MCF 10A (cell line): Measurements from ENCODE around the gene COL25A1. TPM values are rescaled to one million over a fixed set of nuclear protein-coding genes. Genes with fewer than 3 reads are reported as not detected.
A peak's percentile ranks its signal among the peaks of the same experiment; 100 is the strongest.

Experiments used
- BruUV-seq: library from RNA; stranded (reverse); fragments of 400-500 nt; replicated peaks from 2 replicates; lab custom pipeline; 2021; lab: Mats Ljungman, UMichigan
- CTCF ChIA-PET: fragments of 300-600 bp; sonication (Branson Sonifier 250); formaldehyde crosslinking; extraction: SDS; loops from one replicate; lab custom pipeline; 2021; ENCODE audit warnings: antibody characterized with exemption, inconsistent platforms; lab: Yijun Ruan, JAX
- POLR2A ChIA-PET: fragments of 300-600, 350-650 bp; sonication (Branson Sonifier 250); formaldehyde crosslinking; extraction: SDS; loops from one replicate; lab custom pipeline; 2020; ENCODE audit warnings: antibody characterized with exemption, inconsistent platforms; lab: Yijun Ruan, JAX
- DNase-seq: peaks from one replicate; pipeline ENCODE4 v3.0.0-alpha.2; 2018; ENCODE audit not compliant: unreplicated experiment
- H3K27ac Mint-ChIP-seq: one replicate; pipeline ENCODE4 v1.8.0; 2022; ENCODE audit warnings: mild to moderate bottlenecking, low read depth, mixed read lengths; ENCODE audit not compliant: unreplicated experiment
- H3K27me3 Mint-ChIP-seq: one replicate; pipeline ENCODE4 v1.8.0; 2022; ENCODE audit warnings: mixed read lengths; ENCODE audit not compliant: insufficient read depth, unreplicated experiment
- H3K36me3 Mint-ChIP-seq: one replicate; pipeline ENCODE4 v1.8.0; 2022; ENCODE audit warnings: mild to moderate bottlenecking, moderate library complexity, mixed read lengths; ENCODE audit not compliant: insufficient read depth, unreplicated experiment
- H3K4me1 Mint-ChIP-seq: one replicate; pipeline ENCODE4 v1.8.0; 2022; ENCODE audit warnings: mixed read lengths; ENCODE audit not compliant: insufficient read depth, unreplicated experiment
- H3K4me3 Mint-ChIP-seq: one replicate; pipeline ENCODE4 v1.8.0; 2022; ENCODE audit warnings: mild to moderate bottlenecking, moderate library complexity, mixed read lengths; ENCODE audit not compliant: unreplicated experiment
- H3K9me3 Mint-ChIP-seq: one replicate; pipeline ENCODE4 v1.8.0; 2022; ENCODE audit warnings: mixed read lengths; ENCODE audit not compliant: unreplicated experiment
- intact Hi-C: fragments of 100-400 bp; cut with micrococcal nuclease; formaldehyde crosslinking; loops from 2 replicates; pipeline ENCODE4 v1.14.1; 2022
- total RNA-seq: library from RNA; stranded (reverse); gene quantifications from 2 replicates; pipeline ENCODE4 v1.2.3, GENCODE V29; 2022
- TF ChIP-seq, protein P1 (sequence below): fragments of 200-600 bp; IDR thresholded peaks from one replicate; pipeline ENCODE4 v1.8.0; 2022; ENCODE audit warnings: antibody characterized with exemption, mild to moderate bottlenecking; ENCODE audit not compliant: unreplicated experiment

COL25A1 gene
- total RNA-seq, 1 experiment from 2014 or later = not detected

DNA sequence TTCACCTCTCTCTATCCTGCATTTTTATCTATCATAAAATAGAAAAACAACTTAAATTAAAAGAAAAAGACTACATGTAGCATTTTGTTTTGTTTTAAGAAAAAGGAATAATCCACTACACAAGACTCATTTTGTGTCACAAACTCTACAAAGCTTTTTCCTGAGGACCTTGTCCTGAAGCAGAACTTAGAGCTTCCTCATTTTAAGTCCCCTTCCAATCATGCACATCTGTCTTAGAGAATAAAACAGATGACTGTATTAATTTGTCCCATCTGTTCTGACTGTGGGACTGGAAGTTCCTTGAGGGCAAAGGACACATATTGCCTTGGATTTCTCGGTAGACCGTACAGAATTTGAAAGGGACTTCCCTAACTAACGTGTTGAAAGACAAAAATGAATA lies 218.5 kb downstream of the COL25A1 start:
- no peaks in the 10 kb centered on the region for H3K9me3 Mint-ChIP-seq
- H3K27me3 Mint-ChIP-seq = no peaks in the 10 kb centered on the region
- DNase-seq = no peak
- BruUV-seq = no TSS peak
- intact Hi-C loops = no loop called here
- no peaks in the 10 kb centered on the region for H3K36me3 Mint-ChIP-seq
- H3K27ac Mint-ChIP-seq = no peak overlapping the region
- CTCF ChIA-PET = interaction anchor here (1.0 kb wide), 1 partner anchor 9 kb away, joined by 3 read pairs; no protein-coding TSS in a partner anchor
- no peak overlapping the region for H3K4me3 Mint-ChIP-seq
- TF ChIP-seq, protein P1, sequence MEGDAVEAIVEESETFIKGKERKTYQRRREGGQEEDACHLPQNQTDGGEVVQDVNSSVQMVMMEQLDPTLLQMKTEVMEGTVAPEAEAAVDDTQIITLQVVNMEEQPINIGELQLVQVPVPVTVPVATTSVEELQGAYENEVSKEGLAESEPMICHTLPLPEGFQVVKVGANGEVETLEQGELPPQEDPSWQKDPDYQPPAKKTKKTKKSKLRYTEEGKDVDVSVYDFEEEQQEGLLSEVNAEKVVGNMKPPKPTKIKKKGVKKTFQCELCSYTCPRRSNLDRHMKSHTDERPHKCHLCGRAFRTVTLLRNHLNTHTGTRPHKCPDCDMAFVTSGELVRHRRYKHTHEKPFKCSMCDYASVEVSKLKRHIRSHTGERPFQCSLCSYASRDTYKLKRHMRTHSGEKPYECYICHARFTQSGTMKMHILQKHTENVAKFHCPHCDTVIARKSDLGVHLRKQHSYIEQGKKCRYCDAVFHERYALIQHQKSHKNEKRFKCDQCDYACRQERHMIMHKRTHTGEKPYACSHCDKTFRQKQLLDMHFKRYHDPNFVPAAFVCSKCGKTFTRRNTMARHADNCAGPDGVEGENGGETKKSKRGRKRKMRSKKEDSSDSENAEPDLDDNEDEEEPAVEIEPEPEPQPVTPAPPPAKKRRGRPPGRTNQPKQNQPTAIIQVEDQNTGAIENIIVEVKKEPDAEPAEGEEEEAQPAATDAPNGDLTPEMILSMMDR = no peak
- POLR2A ChIA-PET = no interaction called here
- peaks cover 10% of the 10 kb centered on the region for H3K4me1 Mint-ChIP-seq

DNA sequence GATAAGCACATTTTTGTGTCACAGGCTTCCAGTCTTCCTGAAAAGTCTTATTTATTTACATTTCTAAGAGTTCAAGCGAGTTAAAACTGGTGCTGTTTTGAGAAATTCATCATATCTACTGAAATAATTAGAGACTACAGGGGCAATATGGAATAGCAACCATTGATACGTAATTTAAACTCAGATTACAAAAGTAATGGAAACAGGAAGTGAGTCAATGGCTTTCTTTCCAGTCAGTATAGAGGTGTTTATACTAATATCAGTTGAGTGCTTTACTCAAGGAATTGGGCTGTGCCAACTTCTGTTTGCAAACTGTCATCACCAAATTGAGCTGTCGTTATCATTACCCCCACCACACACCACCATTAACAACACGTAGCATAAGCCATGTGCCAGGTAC lies 222.7 kb downstream of the COL25A1 start:
- Mint-ChIP-seq H3K4me3 (peak overlapping the region; percentile 19), H3K27ac (peak overlapping the region; percentile 58), H3K4me1 (peaks cover 15% of the 10 kb centered on the region), H3K36me3 (no peaks in the 10 kb centered on the region), H3K27me3 (no peaks in the 10 kb centered on the region), H3K9me3 (no peaks in the 10 kb centered on the region)
- ChIA-PET CTCF (interaction anchor here (0.5 to 1.2 kb wide), 2 partner anchors 129 to 245 kb away, joined by 3 read pairs; no protein-coding TSS in a partner anchor), POLR2A (interaction anchor here (0.5 to 1.6 kb wide), 3 partner anchors 31 to 603 kb away, joined by 3 to 4 read pairs (median 3); no protein-coding TSS in a partner anchor)
- DNase-seq = peak; percentile 34
- no TSS peak for BruUV-seq
- intact Hi-C loops = loop anchor here (5.0 to 10.0 kb wide), 3 partner anchors 85 to 247 kb away; no protein-coding TSS in a partner anchor
- TF ChIP-seq, protein P1 = no peak

DNA sequence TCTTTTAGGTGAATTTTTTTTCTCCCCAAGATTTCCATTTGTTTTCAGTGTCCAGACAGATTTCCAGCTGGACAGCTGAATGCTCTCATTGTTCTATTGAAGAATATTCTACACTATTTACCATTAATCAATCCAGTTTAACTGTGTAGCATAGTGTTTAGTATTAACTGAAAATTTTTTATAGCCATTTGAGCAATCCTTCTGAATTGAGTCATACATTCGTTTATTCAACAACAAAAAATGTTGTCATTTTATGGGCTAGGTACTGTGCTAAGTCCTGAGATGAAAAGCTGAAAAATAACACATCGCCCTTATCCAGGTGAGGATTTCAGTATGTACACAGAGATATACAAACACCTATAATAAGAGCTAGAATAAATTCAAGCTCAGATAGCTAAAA lies 223.3 kb downstream of the COL25A1 start:
- peak overlapping the region; percentile 58 for H3K27ac Mint-ChIP-seq
- peak; percentile 30 for DNase-seq
- no peaks in the 10 kb centered on the region for H3K27me3 Mint-ChIP-seq
- peak overlapping the region; percentile 19 for H3K4me3 Mint-ChIP-seq
- no peaks in the 10 kb centered on the region for H3K9me3 Mint-ChIP-seq
- no peaks in the 10 kb centered on the region for H3K36me3 Mint-ChIP-seq
- no TSS peak for BruUV-seq
- peaks cover 15% of the 10 kb centered on the region for H3K4me1 Mint-ChIP-seq
- CTCF ChIA-PET = interaction anchor here (0.5 to 1.2 kb wide), 3 partner anchors 13 to 245 kb away, joined by 3 read pairs; no protein-coding TSS in a partner anchor
- TF ChIP-seq, protein P1 = no peak
- intact Hi-C loops = loop anchor here (5.0 to 10.0 kb wide), 3 partner anchors 84 to 247 kb away; no protein-coding TSS in a partner anchor
- POLR2A ChIA-PET = interaction anchor here (0.5 to 1.6 kb wide), 5 partner anchors 31 to 1260 kb away, joined by 3 to 5 read pairs (median 3); no protein-coding TSS in a partner anchor

DNA sequence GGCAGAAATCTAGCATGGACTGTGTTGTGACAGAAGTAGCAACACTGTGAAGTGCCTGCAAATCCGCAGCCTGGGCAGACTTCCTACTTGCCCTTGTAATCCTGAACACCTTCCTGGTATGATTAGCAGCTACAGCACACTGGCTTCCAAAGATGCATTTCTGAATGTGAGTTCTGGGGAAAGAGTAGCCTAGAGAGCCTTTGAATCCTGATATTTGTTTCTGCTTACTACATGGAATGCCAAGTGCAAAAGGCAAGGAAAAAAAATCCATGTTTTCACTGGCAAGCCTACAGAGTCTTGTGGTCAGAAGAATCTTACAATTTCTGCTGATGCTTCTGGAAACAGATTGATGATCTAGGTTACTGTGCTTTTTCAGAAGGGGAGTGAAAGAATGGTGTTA lies 223.7 kb downstream of the COL25A1 start:
- no peaks in the 10 kb centered on the region for H3K27me3 Mint-ChIP-seq
- no peaks in the 10 kb centered on the region for H3K36me3 Mint-ChIP-seq
- BruUV-seq = no TSS peak
- no peaks in the 10 kb centered on the region for H3K9me3 Mint-ChIP-seq
- peaks cover 15% of the 10 kb centered on the region for H3K4me1 Mint-ChIP-seq
- intact Hi-C loops = loop anchor here (5.0 to 10.0 kb wide), 3 partner anchors 84 to 246 kb away; no protein-coding TSS in a partner anchor
- ChIA-PET POLR2A (interaction anchor here (0.6 to 1.6 kb wide), 3 partner anchors 69 to 1259 kb away, joined by 3 to 5 read pairs (median 4); no protein-coding TSS in a partner anchor), CTCF (no interaction called here)
- DNase-seq = peak; percentile 66
- H3K27ac Mint-ChIP-seq = peak overlapping the region; percentile 58
- H3K4me3 Mint-ChIP-seq = peak overlapping the region; percentile 19
- TF ChIP-seq, protein P1 = no peak
